ENCODE results near the gene SPG11. TPM values are rescaled to one million over a fixed set of nuclear protein-coding genes. Genes with fewer than 3 reads are reported as not detected.
"Not testable (repeated sequence)": the region's sequence is repeated elsewhere in the genome, so short reads cannot be mapped to it uniquely, and the experiment has no call there.

The SPG11 gene
- polyA plus RNA-seq, 1 donor, result 41.6 TPM

GRCh38 chr15:44682809-44683682 is 19.6 kb upstream of the SPG11 start:
- not testable (repeated sequence) for DNase-seq (ENCODE audit: low read depth)

- no peak for DNase-seq (ENCODE audit: low read depth)
These were observed 18.7 kb upstream of the SPG11 start for GRCh38 chr15:44682211-44682610.

GRCh38 chr15:44676676-44677075 is 13.2 kb upstream of the SPG11 start:
- DNase-seq (ENCODE audit: low read depth), result no peak

GRCh38 chr15:44675911-44676310 is 12.4 kb upstream of the SPG11 start:
- no peak for DNase-seq (ENCODE audit: low read depth)

GRCh38 chr15:44673639-44674038 is 10.2 kb upstream of the SPG11 start:
- DNase-seq (ENCODE audit: low read depth), result no peak

GRCh38 chr15:44670087-44670950 is 6.9 kb upstream of the SPG11 start:
- DNase-seq (ENCODE audit: low read depth), result no peak

GRCh38 chr15:44668921-44669320 is 5.5 kb upstream of the SPG11 start:
- no peak for DNase-seq (ENCODE audit: low read depth)

- DNase-seq (ENCODE audit: low read depth), result no peak
These were observed 3.5 kb upstream of the SPG11 start for GRCh38 chr15:44667039-44667360.

GRCh38 chr15:44666210-44667038 is 3.0 kb upstream of the SPG11 start:
- DNase-seq (ENCODE audit: low read depth), result no peak

GRCh38 chr15:44662478-44663409 is 718 bp downstream of the SPG11 start:
- no peak for DNase-seq (ENCODE audit: low read depth)

- no peak for DNase-seq (ENCODE audit: low read depth)
These were observed 1.9 kb downstream of the SPG11 start for GRCh38 chr15:44661576-44661975.

- no peak for DNase-seq (ENCODE audit: low read depth)
These were observed 4.4 kb downstream of the SPG11 start for GRCh38 chr15:44659056-44659455.

- DNase-seq (ENCODE audit: low read depth), result no peak
These were observed 6.1 kb downstream of the SPG11 start for GRCh38 chr15:44657378-44657777.

- DNase-seq (ENCODE audit: low read depth), result no peak
These were observed 6.5 kb downstream of the SPG11 start for GRCh38 chr15:44656913-44657312.

- no peak for DNase-seq (ENCODE audit: low read depth)
These were observed 7.2 kb downstream of the SPG11 start for GRCh38 chr15:44656298-44656697.

- DNase-seq (ENCODE audit: low read depth), result no peak
These were observed 8.6 kb downstream of the SPG11 start for GRCh38 chr15:44654858-44655257.

GRCh38 chr15:44647637-44648036 is 15.8 kb downstream of the SPG11 start:
- no peak for DNase-seq (ENCODE audit: low read depth)

- DNase-seq (ENCODE audit: low read depth), result no peak
These were observed 16.4 kb downstream of the SPG11 start for GRCh38 chr15:44647036-44647435.

GRCh38 chr15:44646460-44646859 is 17.0 kb downstream of the SPG11 start:
- DNase-seq (ENCODE audit: low read depth), result no peak

- DNase-seq (ENCODE audit: low read depth), result no peak
These were observed 21.8 kb downstream of the SPG11 start for GRCh38 chr15:44641651-44642050.

GRCh38 chr15:44636976-44637375 is 26.5 kb downstream of the SPG11 start:
- DNase-seq (ENCODE audit: low read depth), result no peak
